Heart left ventricle (tissue), 13 donors: ENCODE results near the gene BCL2.

Source experiments
- POLR2A ChIP-seq, 2 donors: fragments of 450-650 bp; IDR thresholded peaks; one replicate each; pipeline ENCODE4 v1.6.1; 2017; ENCODE audit warnings: antibody characterized with exemption in 2 of 2, mild to moderate bottlenecking in 2 of 2, moderate library complexity in 2 of 2
- TF ChIP-seq, protein P1 (sequence below), 12 donors: fragments of 200-600 bp; sonication (generic) in 4 of 12; IDR thresholded peaks; one replicate each; pipeline versions ENCODE4 v1.5.0 to v1.8.0; 2018 to 2022; ENCODE audit warnings: antibody characterized with exemption in 12 of 12, mild to moderate bottlenecking in 5 of 12
- donor health status: ischemic (EF 13 %, LVEDD 7.1; RV severe dilation, severe dysfunction).
- donor health status: DM: no; HTN: yes; CAD: no.
- donor health status: DM: no; HTN: no; CAD: no.
- donor health status: ischemic (EF 25% LVEDD 6.9; RV normal size, moderate dysfunction).
- donor health status: ischemic (EF 25% LVEDD 5.7; RV mildly dilated, moderate dysfunction).
- donor health status: ischemic (EF 35%, LVEDD 5.7; RV mildly dilated, moderate dysfunction).
- donor health status: nonischemic (EF 11% LVEDD 7.7; RV severe dilation, severe dysfunction).
- donor health status: DM: yes; HTN: yes; CAD: no.
- donor health status: PGD.
- donor health status: ischemic (EF 29% LVEDD 5.4; RV normal size, mild dysfunction).
- donor health status: nonischemic (EF 23%, LVEDD 6.1; RV moderate dilation, normal function).

DNA sequence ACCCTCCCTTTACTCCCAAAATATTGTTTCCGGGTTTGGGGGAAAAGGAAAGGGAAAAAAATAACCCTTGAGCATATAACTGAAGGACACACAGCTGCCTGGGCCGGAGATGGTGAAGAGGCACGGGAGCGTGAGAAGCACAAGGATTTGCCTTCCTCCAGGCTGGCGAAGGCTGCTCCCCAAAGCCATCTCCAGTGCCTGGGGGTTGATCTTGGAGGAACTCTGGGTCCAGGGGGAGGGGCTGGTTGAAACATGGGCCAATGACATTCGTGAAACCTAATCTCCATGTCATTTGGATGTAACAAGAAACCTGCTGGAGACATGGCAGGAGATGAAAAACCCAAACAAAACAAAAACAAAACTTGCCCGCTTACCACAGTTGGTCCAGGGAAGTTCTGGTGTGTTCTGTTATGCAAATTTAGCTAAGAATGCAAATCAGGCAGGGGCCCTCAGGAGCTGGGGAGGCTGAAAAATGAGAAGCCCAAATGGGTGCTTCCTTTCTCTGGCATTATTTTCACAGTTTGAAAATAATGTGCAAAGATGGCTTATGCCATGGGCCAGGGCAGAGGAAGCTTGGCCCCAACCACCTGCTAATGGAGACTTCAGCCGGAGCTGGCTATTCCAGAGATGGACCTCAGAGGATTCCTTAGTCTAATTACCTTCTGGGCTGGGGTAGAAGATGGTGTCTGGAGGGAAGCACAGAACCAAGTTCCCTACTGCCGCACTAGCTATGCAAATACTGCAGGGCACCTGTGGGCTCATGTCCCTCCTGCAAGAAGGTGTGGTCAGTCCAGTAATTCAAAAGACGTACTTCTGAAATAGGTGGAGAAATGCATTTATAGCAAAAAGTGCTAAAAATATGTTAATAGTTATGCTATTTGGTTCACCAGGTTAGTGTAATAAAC is 180.9 kb downstream of the BCL2 start:
- TF ChIP-seq, protein P1, sequence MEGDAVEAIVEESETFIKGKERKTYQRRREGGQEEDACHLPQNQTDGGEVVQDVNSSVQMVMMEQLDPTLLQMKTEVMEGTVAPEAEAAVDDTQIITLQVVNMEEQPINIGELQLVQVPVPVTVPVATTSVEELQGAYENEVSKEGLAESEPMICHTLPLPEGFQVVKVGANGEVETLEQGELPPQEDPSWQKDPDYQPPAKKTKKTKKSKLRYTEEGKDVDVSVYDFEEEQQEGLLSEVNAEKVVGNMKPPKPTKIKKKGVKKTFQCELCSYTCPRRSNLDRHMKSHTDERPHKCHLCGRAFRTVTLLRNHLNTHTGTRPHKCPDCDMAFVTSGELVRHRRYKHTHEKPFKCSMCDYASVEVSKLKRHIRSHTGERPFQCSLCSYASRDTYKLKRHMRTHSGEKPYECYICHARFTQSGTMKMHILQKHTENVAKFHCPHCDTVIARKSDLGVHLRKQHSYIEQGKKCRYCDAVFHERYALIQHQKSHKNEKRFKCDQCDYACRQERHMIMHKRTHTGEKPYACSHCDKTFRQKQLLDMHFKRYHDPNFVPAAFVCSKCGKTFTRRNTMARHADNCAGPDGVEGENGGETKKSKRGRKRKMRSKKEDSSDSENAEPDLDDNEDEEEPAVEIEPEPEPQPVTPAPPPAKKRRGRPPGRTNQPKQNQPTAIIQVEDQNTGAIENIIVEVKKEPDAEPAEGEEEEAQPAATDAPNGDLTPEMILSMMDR (IDR thresholded peaks at IDR 0.05): no peak
- no peak for TF ChIP-seq POLR2A (IDR thresholded peaks at IDR 0.05)
